ENCODE data around the gene MRRF. TPM values are rescaled to one million over a fixed set of nuclear protein-coding genes. Genes with fewer than 3 reads are reported as not detected.

The MRRF gene
- total RNA-seq, 2 donors from 2014 or later: 21.1 to 35.4 TPM

- no peak for DNase-seq (ENCODE audit: low spot score)
- TF ChIP-seq POLR2A (IDR thresholded peaks at IDR 0.05) (no peak), POLR2AphosphoS5 (IDR thresholded peaks at IDR 0.05) (no peak), CTCF (IDR thresholded peaks at IDR 0.05) (no peak)
- Histone ChIP-seq H3K27ac (no peak overlapping the region), H3K36me3 (no peaks in the 10 kb centered on the region), H3K4me1 (replicated peaks) (no peaks in the 10 kb centered on the region), H3K9me3 (no peaks in the 10 kb centered on the region), H3K4me3 (no peak overlapping the region), H3K27me3 (replicated peaks; ENCODE audit: insufficient read depth) (no peaks in the 10 kb centered on the region)
- intact Hi-C loops (cut with DNase I): no loop called here
- 92% methylated on average over 5 of the region's 5 CpGs for WGBS
These were observed 71.5 kb downstream of the MRRF start for GRCh38 chr9:122336189-122336588.

DNA sequence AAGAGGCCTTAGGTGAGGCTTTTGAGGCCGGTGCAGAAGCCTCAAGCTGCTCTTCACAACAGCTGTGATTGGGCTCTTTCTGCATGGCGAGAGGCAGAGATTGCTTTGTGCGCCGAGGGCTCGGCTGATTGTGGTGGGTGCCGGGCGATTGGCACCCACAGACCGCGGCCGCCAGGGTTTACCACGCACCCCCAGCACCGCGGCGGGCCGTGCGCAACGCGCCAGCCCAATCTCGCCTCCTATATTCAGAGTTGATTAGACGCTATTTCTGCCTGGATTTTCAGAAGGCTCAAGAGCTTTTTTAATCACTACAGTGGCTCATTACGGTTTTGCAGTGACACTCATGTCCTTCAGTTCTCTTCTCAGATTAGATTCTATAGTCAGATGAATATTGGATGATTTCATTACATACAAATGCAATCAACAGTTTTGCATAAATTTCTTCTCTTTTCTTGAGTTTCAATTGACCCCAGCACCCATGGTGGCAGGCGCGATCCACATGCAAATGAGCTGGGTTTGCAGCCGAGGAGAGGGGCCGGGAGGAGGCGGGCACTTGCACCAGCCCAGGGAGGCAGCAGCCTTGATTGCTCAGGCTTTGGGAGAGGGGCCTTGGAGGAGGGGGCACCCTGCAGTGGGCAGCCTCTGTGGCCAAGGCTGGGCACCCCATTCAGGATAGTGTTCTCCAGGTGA lies 72.3 kb downstream of the MRRF start:
- Histone ChIP-seq H3K4me1 (replicated peaks) (no peaks in the 10 kb centered on the region), H3K36me3 (no peaks in the 10 kb centered on the region), H3K27ac (no peak overlapping the region), H3K27me3 (replicated peaks; ENCODE audit: insufficient read depth) (no peaks in the 10 kb centered on the region), H3K9me3 (no peaks in the 10 kb centered on the region), H3K4me3 (no peak overlapping the region)
- 40% methylated on average over 26 of the region's 26 CpGs for WGBS
- DNase-seq (ENCODE audit: low spot score): no peak
- no peak for TF ChIP-seq POLR2AphosphoS5 (IDR thresholded peaks at IDR 0.05)
- TF ChIP-seq CTCF (IDR thresholded peaks at IDR 0.05): no peak
- no peak for TF ChIP-seq POLR2A (IDR thresholded peaks at IDR 0.05)
- intact Hi-C loops (cut with DNase I): no loop called here

DNA sequence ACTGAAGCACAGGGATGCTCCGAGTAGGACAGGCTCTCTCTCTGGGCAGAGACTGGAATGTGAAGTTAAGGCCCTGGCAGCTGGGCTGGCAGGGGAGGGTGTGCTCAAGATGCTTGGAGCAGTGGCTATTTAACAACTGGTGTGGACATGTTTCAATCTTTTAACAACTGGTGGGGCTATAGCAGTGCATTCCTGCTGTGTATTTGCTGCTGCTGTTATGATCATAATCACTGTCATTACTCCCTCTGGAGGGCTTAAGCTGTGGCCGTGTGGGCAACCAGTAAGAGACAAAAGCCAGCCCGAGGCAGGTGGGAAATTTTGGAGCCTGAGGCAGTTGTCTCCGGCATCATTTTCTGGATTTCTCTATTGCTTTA lies 72.9 kb downstream of the MRRF start:
- TF ChIP-seq CTCF (IDR thresholded peaks at IDR 0.05): no peak
- no peak for TF ChIP-seq POLR2AphosphoS5 (IDR thresholded peaks at IDR 0.05)
- TF ChIP-seq POLR2A (IDR thresholded peaks at IDR 0.05): no peak
- DNase-seq (ENCODE audit: low spot score): no peak
- no peaks in the 10 kb centered on the region for H3K27me3 ChIP-seq (replicated peaks; ENCODE audit: insufficient read depth)
- no peaks in the 10 kb centered on the region for H3K4me1 ChIP-seq (replicated peaks)
- H3K9me3 ChIP-seq: no peaks in the 10 kb centered on the region
- H3K27ac ChIP-seq: no peak overlapping the region
- intact Hi-C loops (cut with DNase I): no loop called here
- no peak overlapping the region for H3K4me3 ChIP-seq
- 44% methylated on average over 4 of the region's 4 CpGs for WGBS
- no peaks in the 10 kb centered on the region for H3K36me3 ChIP-seq

- DNase-seq (ENCODE audit: low spot score): no peak
- H3K9me3 ChIP-seq: no peaks in the 10 kb centered on the region
- no peaks in the 10 kb centered on the region for H3K36me3 ChIP-seq
- WGBS: 71% methylated on average over 6 of the region's 6 CpGs
- H3K4me1 ChIP-seq (replicated peaks): no peaks in the 10 kb centered on the region
- intact Hi-C loops (cut with DNase I): no loop called here
- H3K27me3 ChIP-seq (replicated peaks; ENCODE audit: insufficient read depth): no peaks in the 10 kb centered on the region
- H3K4me3 ChIP-seq: no peak overlapping the region
- no peak for TF ChIP-seq POLR2A (IDR thresholded peaks at IDR 0.05)
- TF ChIP-seq POLR2AphosphoS5 (IDR thresholded peaks at IDR 0.05): no peak
- no peak for TF ChIP-seq CTCF (IDR thresholded peaks at IDR 0.05)
- H3K27ac ChIP-seq: no peak overlapping the region
These were observed 73.9 kb downstream of the MRRF start for GRCh38 chr9:122338536-122338935.

DNA sequence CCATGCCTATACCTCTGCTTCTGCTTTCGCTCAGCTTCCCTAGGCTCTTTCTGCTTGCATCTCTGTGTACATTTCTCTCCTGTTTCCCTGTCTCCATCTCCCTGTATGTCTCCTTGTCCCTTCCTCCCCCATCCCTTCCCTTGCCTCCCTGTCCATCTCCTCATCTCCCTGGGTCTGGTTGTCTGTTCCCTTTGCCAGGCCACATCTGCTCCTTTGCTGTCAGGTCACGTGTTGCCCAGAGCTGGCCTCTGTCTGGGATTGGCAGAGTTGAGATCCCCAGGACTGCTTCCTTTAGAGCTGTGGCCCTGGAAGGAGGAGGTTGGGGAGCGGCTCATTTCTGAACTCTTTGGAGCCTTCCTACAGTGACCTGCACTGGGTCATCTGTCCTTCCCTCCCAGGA lies 74.3 kb downstream of the MRRF start:
- intact Hi-C loops (cut with DNase I): no loop called here
- DNase-seq (ENCODE audit: low spot score): no peak
- Histone ChIP-seq H3K36me3 (no peaks in the 10 kb centered on the region), H3K4me1 (replicated peaks) (no peaks in the 10 kb centered on the region), H3K27ac (no peak overlapping the region), H3K9me3 (no peaks in the 10 kb centered on the region), H3K4me3 (no peak overlapping the region), H3K27me3 (replicated peaks; ENCODE audit: insufficient read depth) (no peaks in the 10 kb centered on the region)
- TF ChIP-seq POLR2AphosphoS5 (IDR thresholded peaks at IDR 0.05) (no peak), CTCF (IDR thresholded peaks at IDR 0.05) (no peak), POLR2A (IDR thresholded peaks at IDR 0.05) (no peak)
- 68% methylated on average over 3 of the region's 3 CpGs for WGBS

Measured in prostate gland (tissue), 2 donors.